SK-N-SH treated with all-trans-retinoic acid at 6 μM for 48 hours (cell line): ENCODE results near the gene GLUD2.
"Not testable (repeated sequence)": the region's sequence is repeated elsewhere in the genome, so short reads cannot be mapped to it uniquely, and the experiment has no call there.

ENCODE experiments used
- ATAC-seq: fragments of 200-7000 bp; cut with Tn5 transposase; 3 replicates; pipeline ENCODE4 v1.9.1; 2020; ENCODE audit warnings: mild to moderate bottlenecking, moderate library complexity
- ARNTL ChIP-seq: fragments of 450-650 bp; formaldehyde crosslinking; IDR thresholded peaks from 2 replicates; pipeline ENCODE4 v1.5.0; 2020; ENCODE audit warnings: low read depth, mild to moderate bottlenecking, moderate library complexity, borderline replicate concordance
- BACH2 ChIP-seq: fragments of 250-450 bp; sonication (Bioruptor Pico); IDR thresholded peaks from 2 replicates; pipeline ENCODE4 v1.9.0; 2021; ENCODE audit warnings: mild to moderate bottlenecking, borderline replicate concordance
- CREB5 ChIP-seq: fragments of 250-450 bp; sonication (Bioruptor Pico); IDR thresholded peaks from 2 replicates; pipeline ENCODE4 v1.5.1; 2020; ENCODE audit warnings: low read depth, mild to moderate bottlenecking, moderate library complexity
- CSDC2 ChIP-seq: fragments of 250-450 bp; sonication (Bioruptor Pico); IDR thresholded peaks from 2 replicates; pipeline ENCODE4 v1.5.0; 2020; ENCODE audit warnings: mild to moderate bottlenecking, moderate library complexity
- CSRNP3 ChIP-seq: fragments of 250-450 bp; sonication (Bioruptor Pico); IDR thresholded peaks from 2 replicates; pipeline ENCODE4 v1.5.1; 2021; ENCODE audit warnings: mild to moderate bottlenecking, moderate library complexity
- ESRRG ChIP-seq: fragments of 250-450 bp; sonication (Bioruptor Pico); IDR thresholded peaks from 2 replicates; pipeline ENCODE4 v1.6.1; 2021; ENCODE audit warnings: mild to moderate bottlenecking
- GLIS3 ChIP-seq: fragments of 250-450 bp; sonication (Bioruptor Pico); IDR thresholded peaks from 2 replicates; pipeline ENCODE4 v1.5.0; 2020; ENCODE audit warnings: mild to moderate bottlenecking, moderate library complexity
- ISL1 ChIP-seq: fragments of 250-450 bp; sonication (Bioruptor Pico); IDR thresholded peaks from 2 replicates; pipeline ENCODE4 v2.1.2; 2022; ENCODE audit warnings: mild to moderate bottlenecking, moderate library complexity
- OSR1 ChIP-seq: fragments of 250-450 bp; sonication (Bioruptor Pico); IDR thresholded peaks from 2 replicates; pipeline ENCODE4 v1.8.0; 2022; ENCODE audit warnings: moderate library complexity, mild to moderate bottlenecking, inconsistent platforms
- PATZ1 ChIP-seq: fragments of 250-450 bp; sonication (Bioruptor Pico); IDR thresholded peaks from 2 replicates; pipeline ENCODE4 v1.8.0; 2020; ENCODE audit warnings: mild to moderate bottlenecking, moderate library complexity, borderline replicate concordance
- POU6F1 ChIP-seq: fragments of 250-450 bp; sonication (Bioruptor Pico); IDR thresholded peaks from 2 replicates; pipeline ENCODE4 v1.8.0; 2021; ENCODE audit warnings: low read depth, mild to moderate bottlenecking, moderate library complexity, borderline replicate concordance
- PPARA ChIP-seq: fragments of 250-450 bp; sonication (Bioruptor Pico); IDR thresholded peaks from 2 replicates; pipeline ENCODE4 v1.5.0; 2020; ENCODE audit warnings: mild to moderate bottlenecking, borderline replicate concordance
- RARB ChIP-seq: fragments of 250-450 bp; sonication (Bioruptor Pico); IDR thresholded peaks from 2 replicates; pipeline ENCODE4 v1.8.0; 2021; ENCODE audit warnings: mild to moderate bottlenecking, moderate library complexity
- TCF4 ChIP-seq: fragments of 250-450 bp; sonication (Bioruptor Pico); IDR thresholded peaks from 2 replicates; pipeline ENCODE4 v1.8.0; 2021; ENCODE audit warnings: mild to moderate bottlenecking, moderate library complexity, borderline replicate concordance
- TOX ChIP-seq: fragments of 250-450 bp; sonication (Bioruptor Pico); IDR thresholded peaks from 2 replicates; pipeline ENCODE4 v1.8.0; 2021; ENCODE audit warnings: mild to moderate bottlenecking, moderate library complexity, borderline replicate concordance
- TSHZ2 ChIP-seq: fragments of 250-450 bp; sonication (Bioruptor Pico); IDR thresholded peaks from 2 replicates; pipeline ENCODE4 v1.5.0; 2020; ENCODE audit warnings: mild to moderate bottlenecking, moderate library complexity
- ZC3H10 ChIP-seq: fragments of 250-450 bp; sonication (Bioruptor Pico); IDR thresholded peaks from 2 replicates; pipeline ENCODE4 v1.5.1; 2021; ENCODE audit warnings: mild to moderate bottlenecking, moderate library complexity
- ZFP30 ChIP-seq: fragments of 450-650 bp; formaldehyde crosslinking; IDR thresholded peaks from 2 replicates; pipeline ENCODE4 v1.5.0; 2022; ENCODE audit warnings: mild to moderate bottlenecking, moderate library complexity
- ZNF565 ChIP-seq: fragments of 450-650 bp; formaldehyde crosslinking; conservative IDR thresholded peaks from 2 replicates; pipeline ENCODE4 v1.5.0; 2020; ENCODE audit warnings: low read depth, mild to moderate bottlenecking, moderate library complexity
- ZNF70 ChIP-seq: fragments of 450-650 bp; formaldehyde crosslinking; IDR thresholded peaks from 2 replicates; pipeline ENCODE4 v1.5.0; 2020; ENCODE audit warnings: mild to moderate bottlenecking, moderate library complexity
- ZNF8 ChIP-seq: fragments of 450-650 bp; formaldehyde crosslinking; IDR thresholded peaks from 2 replicates; pipeline ENCODE4 v1.5.0; 2020; ENCODE audit warnings: mild to moderate bottlenecking, moderate library complexity

GLUD2 gene

GRCh38 chrX:121062289-121062688 lies 14.9 kb downstream of the GLUD2 start:
- no peak for ATAC-seq
- TF ChIP-seq PPARA (CRISPR knock-in tag) (no peak), CSRNP3 (CRISPR knock-in tag) (no peak), CSDC2 (CRISPR knock-in tag) (no peak), TCF4 (no peak), POU6F1 (CRISPR knock-in tag) (no peak), ZNF8 (CRISPR knock-in tag) (no peak), CREB5 (CRISPR knock-in tag) (no peak), ESRRG (CRISPR knock-in tag) (no peak), ARNTL (CRISPR knock-in tag) (no peak), RARB (CRISPR knock-in tag) (no peak), GLIS3 (no peak), ZC3H10 (CRISPR knock-in tag) (no peak), ZNF565 (no peak), BACH2 (CRISPR knock-in tag) (no peak), ZFP30 (no peak), PATZ1 (CRISPR knock-in tag) (no peak), TOX (CRISPR knock-in tag) (no peak), OSR1 (CRISPR knock-in tag) (no peak)

- no peak for ATAC-seq
- TF ChIP-seq ESRRG (CRISPR knock-in tag) (no peak), ZNF565 (no peak), PPARA (CRISPR knock-in tag) (no peak), TSHZ2 (CRISPR knock-in tag) (no peak)
These were observed 17.2 kb downstream of the GLUD2 start for GRCh38 chrX:121064579-121064978.

- not testable (repeated sequence) for ATAC-seq
These were observed 36.8 kb downstream of the GLUD2 start for GRCh38 chrX:121084247-121084646.

GRCh38 chrX:121084903-121085611 lies 37.6 kb downstream of the GLUD2 start:
- ATAC-seq, result no peak
- TF ChIP-seq ZFP30 (no peak), CSRNP3 (CRISPR knock-in tag) (no peak), POU6F1 (CRISPR knock-in tag) (no peak), ESRRG (CRISPR knock-in tag) (no peak), ZNF70 (CRISPR knock-in tag) (no peak), ISL1 (CRISPR knock-in tag) (no peak), CSDC2 (CRISPR knock-in tag) (no peak), ARNTL (CRISPR knock-in tag) (no peak), OSR1 (CRISPR knock-in tag) (no peak), BACH2 (CRISPR knock-in tag) (no peak), GLIS3 (no peak), CREB5 (CRISPR knock-in tag) (no peak), TOX (CRISPR knock-in tag) (no peak), ZNF565 (no peak)
